Stimulated activated CD8-positive, alpha-beta memory T cell treated with anti-CD3 and anti-CD28 coated beads, Interleukin-2, amount 100 ng/mL, for 48 hours (primary cell): ENCODE data around the gene EPS15.
"Not testable (repeated sequence)": the region's sequence is repeated elsewhere in the genome, so short reads cannot be mapped to it uniquely, and the experiment has no call there.

Source experiments
- DNase-seq, 2 donors: peaks; one replicate each; pipeline ENCODE4 v3.0.0-alpha.2; 2020; ENCODE audit warnings: low read depth in 2 of 2

Gene EPS15

GRCh38 chr1:51519048-51519864 lies at the start of gene EPS15:
TSS of gene EPS15 (minus strand) at chr1:51519266. CDS start at chr1:51519231, 35 bp downstream.
- DNase-seq = peak; percentile 87 to 88

GRCh38 chr1:51568231-51568935 lies 49.3 kb upstream of the EPS15 start:
- no peak for DNase-seq

- DNase-seq = no peak
Observed at GRCh38 chr1:51567653-51568052, 48.6 kb upstream of the EPS15 start.

- DNase-seq = no peak
Observed at GRCh38 chr1:51566260-51566659, 47.2 kb upstream of the EPS15 start.

- no peak for DNase-seq
Observed at GRCh38 chr1:51565009-51565408, 45.9 kb upstream of the EPS15 start.

- no peak for DNase-seq
Observed at GRCh38 chr1:51564124-51564523, 45.1 kb upstream of the EPS15 start.

GRCh38 chr1:51561702-51562101 lies 42.6 kb upstream of the EPS15 start:
- DNase-seq = no peak

- DNase-seq = not testable (repeated sequence)
Observed at GRCh38 chr1:51560895-51561294, 41.8 kb upstream of the EPS15 start.

- DNase-seq = no peak
Observed at GRCh38 chr1:51560034-51560433, 41.0 kb upstream of the EPS15 start.

- DNase-seq = no peak
Observed at GRCh38 chr1:51559501-51559900, 40.4 kb upstream of the EPS15 start.

- DNase-seq = no peak
Observed at GRCh38 chr1:51559064-51559500, 40.0 kb upstream of the EPS15 start.

- no peak for DNase-seq
Observed at GRCh38 chr1:51558375-51558924, 39.4 kb upstream of the EPS15 start.

- DNase-seq = no peak
Observed at GRCh38 chr1:51557168-51557567, 38.1 kb upstream of the EPS15 start.

- no peak for DNase-seq
Observed at GRCh38 chr1:51555866-51556619, 37.0 kb upstream of the EPS15 start.

- no peak for DNase-seq
Observed at GRCh38 chr1:51553911-51554310, 34.8 kb upstream of the EPS15 start.

GRCh38 chr1:51552929-51553807 lies 34.1 kb upstream of the EPS15 start:
- no peak for DNase-seq

- no peak for DNase-seq
Observed at GRCh38 chr1:51551848-51552296, 32.8 kb upstream of the EPS15 start.

- no peak for DNase-seq
Observed at GRCh38 chr1:51551081-51551480, 32.0 kb upstream of the EPS15 start.

- no peak for DNase-seq
Observed at GRCh38 chr1:51549901-51550300, 30.8 kb upstream of the EPS15 start.

GRCh38 chr1:51549016-51549619 lies 30.1 kb upstream of the EPS15 start:
- no peak for DNase-seq

GRCh38 chr1:51543858-51544257 lies 24.8 kb upstream of the EPS15 start:
- no peak for DNase-seq
